GM18502 (cell line): ENCODE data around the gene EIF3F.

Experiments used
- ATAC-seq: cut with Tn5 transposase; IDR thresholded peaks from one replicate; pipeline ENCODE4 v1.9.1; 2021; ENCODE audit warnings: mild to moderate bottlenecking; ENCODE audit not compliant: unreplicated experiment, poor library complexity

Gene EIF3F, protein sequence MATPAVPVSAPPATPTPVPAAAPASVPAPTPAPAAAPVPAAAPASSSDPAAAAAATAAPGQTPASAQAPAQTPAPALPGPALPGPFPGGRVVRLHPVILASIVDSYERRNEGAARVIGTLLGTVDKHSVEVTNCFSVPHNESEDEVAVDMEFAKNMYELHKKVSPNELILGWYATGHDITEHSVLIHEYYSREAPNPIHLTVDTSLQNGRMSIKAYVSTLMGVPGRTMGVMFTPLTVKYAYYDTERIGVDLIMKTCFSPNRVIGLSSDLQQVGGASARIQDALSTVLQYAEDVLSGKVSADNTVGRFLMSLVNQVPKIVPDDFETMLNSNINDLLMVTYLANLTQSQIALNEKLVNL

DNA sequence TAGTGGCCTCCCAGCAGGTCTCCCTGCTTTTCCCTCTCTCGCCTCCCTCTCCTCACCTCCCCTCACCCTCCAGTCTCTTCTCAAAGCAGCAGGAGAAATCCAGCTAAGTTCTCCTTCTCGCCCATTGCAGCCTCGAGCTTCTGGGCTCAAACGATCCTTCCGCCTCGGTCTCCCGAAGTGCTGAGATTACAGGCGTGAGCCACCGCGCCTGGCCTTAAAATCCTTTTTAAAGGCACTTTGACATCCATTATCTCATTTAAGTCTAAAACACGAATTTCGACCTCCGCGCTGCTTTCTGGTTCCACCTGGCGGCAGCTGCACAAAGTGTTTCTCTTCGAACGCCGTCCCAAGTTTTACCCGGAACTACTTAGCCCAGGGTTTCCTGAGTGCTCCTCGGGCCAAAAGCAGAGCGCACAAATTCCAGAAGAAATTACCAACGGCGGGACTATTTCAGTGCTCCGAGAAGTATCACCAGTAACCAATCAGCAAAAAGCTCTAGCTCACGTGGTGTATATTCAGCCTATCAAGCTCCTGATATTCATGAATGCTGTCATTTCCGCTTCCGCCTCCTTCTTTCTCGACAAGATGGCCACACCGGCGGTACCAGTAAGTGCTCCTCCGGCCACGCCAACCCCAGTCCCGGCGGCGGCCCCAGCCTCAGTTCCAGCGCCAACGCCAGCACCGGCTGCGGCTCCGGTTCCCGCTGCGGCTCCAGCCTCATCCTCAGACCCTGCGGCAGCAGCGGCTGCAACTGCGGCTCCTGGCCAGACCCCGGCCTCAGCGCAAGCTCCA, at the start of gene EIF3F:
Gene EIF3F, plus strand, starts transcription at position 570 of the 792 bp plus-strand sequence. Its CDS starts 16 bp downstream, at position 586.
- ATAC-seq = peak; percentile 97

DNA sequence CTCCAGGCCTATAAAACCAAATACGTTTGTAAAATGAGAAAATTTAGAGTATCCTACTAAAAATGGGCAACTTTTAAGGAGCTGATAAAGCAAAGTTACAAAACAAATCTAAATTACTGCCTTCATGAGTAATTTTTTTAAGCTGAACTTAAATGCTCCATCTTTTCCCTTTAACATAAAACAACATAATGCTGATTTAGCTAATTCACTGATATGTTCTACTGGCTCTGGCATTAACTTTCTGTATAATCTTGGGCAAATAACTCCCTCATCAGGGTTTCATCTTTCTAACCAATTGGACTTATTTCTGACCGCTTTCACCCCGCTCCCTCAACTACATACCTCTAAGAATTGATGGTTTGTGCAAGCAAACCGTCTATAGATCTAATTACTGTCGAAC, 46.0 kb upstream of the EIF3F start:
- ATAC-seq = no peak

GRCh38 chr11:7941608-7942007, 45.5 kb upstream of the EIF3F start, which contains the start of gene OR10A3:
Gene OR10A3, minus strand, starts transcription at chr11:7941708. Its CDS starts 2,188 bp downstream, at chr11:7939520.
- no peak for ATAC-seq

DNA sequence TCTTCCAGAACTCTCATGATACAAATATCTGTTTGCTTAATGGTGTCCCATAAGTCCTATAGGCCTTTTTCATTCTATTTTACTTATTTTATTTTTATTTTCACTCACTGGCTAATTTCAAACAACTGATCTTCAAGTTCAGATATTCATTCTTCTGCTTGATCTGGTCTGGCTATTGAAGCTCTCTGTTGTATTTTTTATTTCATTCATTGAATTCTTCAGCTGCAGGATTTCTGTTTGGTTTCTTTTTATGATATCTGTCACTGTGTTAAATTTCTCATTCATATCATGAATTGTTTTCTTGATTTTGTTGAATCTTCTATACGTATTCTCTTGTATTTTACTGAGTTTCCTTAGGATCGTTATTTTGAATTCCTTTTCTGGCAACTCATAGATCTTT, 43.0 kb upstream of the EIF3F start:
- no peak for ATAC-seq

- ATAC-seq = no peak
These were observed 37.2 kb upstream of the EIF3F start for GRCh38 chr11:7949934-7950333.

DNA sequence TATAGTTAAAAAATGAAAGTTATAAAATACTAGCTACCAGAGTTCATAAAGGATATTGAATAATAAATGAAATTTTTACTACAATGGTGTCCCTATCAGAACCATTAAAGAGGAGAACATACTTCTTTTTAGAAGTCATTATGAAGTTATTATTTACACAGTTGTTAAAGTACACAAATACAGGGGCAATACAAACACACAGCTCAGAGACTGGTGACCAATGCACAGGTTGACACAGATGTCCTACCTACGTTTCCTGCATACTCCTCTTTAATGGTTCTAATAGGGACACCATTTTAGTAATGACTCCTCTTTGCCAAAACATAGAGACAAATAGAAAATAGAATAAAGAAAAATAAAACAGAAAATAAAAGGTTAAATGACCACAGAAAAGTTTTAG, 31.9 kb upstream of the EIF3F start:
- no peak for ATAC-seq

GRCh38 chr11:7964261-7964660, 22.9 kb upstream of the EIF3F start:
- no peak for ATAC-seq

- no peak for ATAC-seq
These were observed 22.3 kb upstream of the EIF3F start for GRCh38 chr11:7964873-7965272.

DNA sequence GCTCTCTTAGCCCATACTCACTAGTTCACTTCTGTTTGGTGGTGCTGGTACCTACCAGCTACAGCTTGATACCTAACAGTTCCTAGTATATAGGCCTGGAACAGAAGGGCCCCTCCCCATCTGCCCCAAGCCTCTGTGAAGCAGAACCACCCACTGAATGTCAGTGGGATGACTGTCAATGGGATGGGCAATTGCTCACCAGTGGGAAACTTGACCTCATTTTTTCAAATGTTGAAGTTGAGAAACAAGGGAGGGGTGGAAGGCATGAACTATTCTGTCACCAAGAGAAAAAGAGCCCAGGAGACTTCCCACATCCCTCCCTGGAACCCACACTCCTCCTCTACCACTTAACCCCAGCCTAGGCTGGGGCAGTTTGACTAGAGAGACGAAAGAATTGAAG, 21.8 kb upstream of the EIF3F start, which contains the start of gene NLRP10:
Gene NLRP10, minus strand, starts transcription at position 62 of the 400 bp plus-strand sequence. CDS start 1,952 bp downstream, outside the sequence.
- no peak for ATAC-seq

DNA sequence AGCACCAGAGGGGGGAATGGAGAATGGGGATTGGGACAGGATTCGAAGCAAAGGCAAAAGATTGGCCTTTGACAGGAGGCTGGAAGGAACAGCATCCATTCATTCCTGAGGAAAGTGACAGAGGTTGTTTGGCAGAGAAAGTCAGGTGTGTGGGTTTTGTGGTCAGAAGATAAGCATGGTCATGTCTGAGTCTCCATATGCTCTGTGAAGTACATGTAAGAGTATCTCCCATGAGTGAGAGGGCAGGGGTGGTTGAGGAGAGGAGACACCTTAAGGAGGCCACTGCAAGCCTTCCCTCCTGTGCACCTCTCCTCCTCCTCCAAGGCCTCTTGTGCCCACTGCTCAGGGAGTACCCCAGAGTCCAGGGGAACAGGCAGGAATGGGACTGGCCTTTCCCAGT, 20.0 kb upstream of the EIF3F start:
- ATAC-seq = no peak

DNA sequence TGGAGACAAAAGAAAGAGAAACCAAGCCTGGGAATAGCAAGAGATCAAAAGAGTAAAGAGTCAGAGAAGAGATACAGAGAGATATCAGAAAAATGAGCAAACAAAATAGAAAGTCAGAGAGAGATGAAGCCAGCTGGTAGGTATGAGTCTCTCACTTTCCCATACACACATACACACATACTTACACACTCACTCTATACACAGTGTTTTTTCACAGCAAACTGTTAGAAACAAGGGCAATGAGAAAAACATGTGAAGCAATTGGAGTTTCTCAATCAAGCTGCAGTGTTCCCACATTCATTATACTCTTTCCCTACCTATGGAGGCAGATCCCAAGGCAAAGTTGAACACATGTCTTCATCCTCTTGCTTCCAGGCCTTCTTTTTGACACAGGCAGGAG, 19.3 kb upstream of the EIF3F start:
- ATAC-seq = no peak

GRCh38 chr11:7968686-7969085, 18.5 kb upstream of the EIF3F start:
- ATAC-seq = no peak

DNA sequence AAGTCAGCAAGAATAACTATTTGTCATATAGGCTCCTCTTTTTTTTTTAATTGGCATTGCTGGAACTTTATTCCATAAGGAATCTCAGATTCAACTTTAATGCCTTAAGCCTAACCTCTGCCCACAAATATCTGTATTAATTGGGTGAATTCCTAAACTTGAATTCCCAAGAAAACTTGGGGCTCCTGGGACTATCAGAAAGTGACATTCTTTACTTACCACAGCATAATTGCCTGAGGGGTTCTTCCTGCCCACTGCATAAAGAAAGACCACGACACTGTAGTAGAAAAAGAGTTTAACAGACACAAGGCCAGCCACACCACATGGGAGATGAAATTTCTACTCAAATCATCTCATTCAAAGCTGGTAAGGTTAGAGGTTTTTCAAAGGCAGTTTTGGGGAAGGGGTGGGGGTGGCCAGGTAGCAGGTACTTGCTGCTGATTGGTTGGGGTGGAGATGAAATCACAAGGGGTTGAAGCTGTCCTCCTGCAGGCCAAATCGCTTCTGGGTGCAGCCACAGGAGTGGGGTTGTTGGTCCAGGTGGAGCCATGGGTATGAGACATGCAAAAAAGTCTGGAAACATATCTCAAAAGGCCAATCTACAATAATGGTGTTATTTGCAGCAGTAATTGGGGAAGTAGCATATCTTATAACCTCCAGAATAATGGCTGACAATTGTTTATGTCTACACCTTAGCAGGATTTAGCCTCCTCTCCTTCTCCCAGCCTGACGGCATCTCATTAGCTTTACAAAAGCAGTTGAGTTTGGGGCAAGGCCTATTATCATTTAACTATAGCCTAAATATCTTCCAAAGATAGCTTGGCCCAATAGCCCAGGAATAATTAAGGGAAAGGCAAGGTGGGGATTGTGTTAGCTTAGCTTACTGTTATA, 17.1 kb upstream of the EIF3F start:
- no peak for ATAC-seq

DNA sequence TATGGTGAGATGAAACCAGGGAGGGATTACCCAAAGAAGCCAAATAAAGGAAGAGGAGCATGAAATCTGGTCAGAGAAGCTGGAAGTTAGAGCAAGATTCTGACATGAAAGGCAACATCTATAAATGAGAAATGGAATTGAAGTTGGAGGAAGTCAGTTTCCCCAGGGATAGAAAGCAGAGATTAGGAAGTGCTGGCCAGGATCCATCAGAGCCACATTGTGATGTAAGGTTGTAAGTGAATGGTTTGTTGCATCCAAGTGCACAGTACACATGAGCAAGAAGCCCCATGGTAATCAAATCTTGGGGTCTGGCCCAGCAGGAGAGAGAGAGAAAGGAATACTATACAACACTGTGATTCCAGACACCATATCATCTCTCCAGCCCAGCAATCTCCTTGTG, 15.3 kb upstream of the EIF3F start:
- no peak for ATAC-seq

DNA sequence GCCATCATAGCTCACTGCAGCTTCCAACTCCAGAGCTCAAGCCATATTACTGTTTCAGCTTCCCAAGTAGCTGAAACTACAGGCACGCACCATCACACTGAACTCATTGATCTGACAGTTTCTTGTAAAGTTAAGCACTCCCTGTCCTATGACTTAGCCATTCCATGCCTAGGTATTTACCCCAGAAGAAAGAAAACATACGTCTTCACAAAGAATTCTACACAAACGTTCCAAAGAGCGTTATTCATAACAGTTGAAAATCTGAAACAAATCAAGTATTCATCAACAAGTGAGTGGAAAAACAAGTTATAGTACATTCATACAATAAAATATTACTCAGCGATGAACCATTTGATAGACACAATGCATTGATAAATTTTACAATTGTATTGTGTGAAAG, 14.1 kb upstream of the EIF3F start:
- no peak for ATAC-seq

DNA sequence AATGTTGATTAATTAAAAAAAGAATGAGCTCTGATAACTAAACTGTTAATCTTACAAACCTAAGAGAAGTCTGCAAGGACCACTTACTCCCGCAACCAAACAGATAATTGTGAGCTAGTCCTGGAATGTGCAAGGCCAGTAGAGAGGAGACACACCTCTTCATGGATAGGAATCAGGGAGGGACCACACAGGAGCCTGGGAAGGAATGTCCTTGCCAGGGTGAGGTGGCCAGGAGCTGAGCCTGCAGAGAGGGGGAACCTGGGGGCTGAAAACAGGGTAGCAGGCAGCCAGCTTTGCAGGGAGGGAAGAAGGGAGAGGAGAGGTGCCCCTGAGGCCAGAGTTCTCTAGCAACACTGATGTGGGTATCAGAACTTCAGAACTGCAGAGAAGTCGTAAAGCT, 12.5 kb upstream of the EIF3F start:
- ATAC-seq = no peak

DNA sequence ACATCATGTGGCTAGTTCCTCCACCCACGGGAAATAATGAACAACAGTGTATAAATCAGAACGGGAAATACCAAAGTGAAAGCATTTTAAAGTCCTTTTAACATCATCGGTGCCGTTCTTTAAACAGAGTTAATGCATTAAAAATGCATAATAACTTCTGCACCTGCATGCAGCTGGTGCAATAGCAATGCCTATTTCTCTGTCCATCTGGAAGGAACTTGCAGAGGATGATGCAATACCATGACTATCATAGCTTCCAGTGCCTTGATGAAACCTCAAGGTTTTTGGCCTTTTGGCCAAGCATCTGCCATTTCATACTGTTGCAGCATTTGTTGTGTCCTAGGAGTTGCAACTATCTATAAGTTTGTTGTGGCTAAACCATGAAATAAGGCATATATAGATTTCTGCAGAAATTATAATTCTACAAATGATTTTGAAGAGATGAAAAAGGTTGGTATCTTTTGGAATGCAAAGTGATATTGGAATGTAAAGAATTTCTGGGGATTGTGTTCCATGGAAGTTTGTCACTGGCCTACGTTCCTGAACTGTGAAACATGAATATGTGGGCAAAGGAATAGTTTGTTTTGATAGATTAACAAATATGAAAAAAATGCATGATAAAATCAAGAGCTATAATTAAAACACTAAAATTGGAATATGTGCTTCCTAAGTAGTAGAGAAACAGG, 9.8 kb upstream of the EIF3F start:
- no peak for ATAC-seq

DNA sequence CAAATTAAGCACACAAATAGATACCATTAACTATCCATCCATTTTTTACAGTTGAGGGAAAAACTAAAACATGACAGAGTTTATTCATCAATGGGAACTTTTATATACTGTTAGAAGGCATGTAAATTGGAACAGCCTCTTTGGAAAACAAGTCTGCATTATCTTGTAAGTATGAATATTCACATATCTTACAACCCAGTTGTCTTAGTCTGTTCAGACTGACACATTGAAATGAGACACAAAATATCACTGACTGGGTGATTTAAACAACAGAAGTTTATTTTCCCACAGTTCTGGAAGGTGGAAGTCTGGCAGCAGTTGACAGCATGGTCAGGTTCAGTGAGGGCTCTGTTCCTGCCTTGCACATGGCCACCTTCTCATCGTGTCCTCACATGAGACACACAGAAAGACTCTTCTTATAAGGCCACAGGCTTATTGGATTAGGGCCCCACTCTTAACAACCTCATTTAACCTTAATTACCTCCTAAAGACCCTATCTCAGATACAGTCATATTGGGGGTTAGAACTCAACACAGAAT, 5.4 kb upstream of the EIF3F start:
- ATAC-seq = no peak

- ATAC-seq = no peak
These were observed 4.5 kb upstream of the EIF3F start for GRCh38 chr11:7982582-7983119.
